ENCODE measurements around the gene NIT1. TPM values are rescaled to one million over a fixed set of nuclear protein-coding genes. Genes with fewer than 3 reads are reported as not detected.

NIT1 gene
- total and polyA plus RNA-seq, 10 of the 15 experiments (the other 5 are each of a cell fraction or from before 2014, with no cell fraction given): 19.2 to 54.4 (median 28.3) TPM

DNA sequence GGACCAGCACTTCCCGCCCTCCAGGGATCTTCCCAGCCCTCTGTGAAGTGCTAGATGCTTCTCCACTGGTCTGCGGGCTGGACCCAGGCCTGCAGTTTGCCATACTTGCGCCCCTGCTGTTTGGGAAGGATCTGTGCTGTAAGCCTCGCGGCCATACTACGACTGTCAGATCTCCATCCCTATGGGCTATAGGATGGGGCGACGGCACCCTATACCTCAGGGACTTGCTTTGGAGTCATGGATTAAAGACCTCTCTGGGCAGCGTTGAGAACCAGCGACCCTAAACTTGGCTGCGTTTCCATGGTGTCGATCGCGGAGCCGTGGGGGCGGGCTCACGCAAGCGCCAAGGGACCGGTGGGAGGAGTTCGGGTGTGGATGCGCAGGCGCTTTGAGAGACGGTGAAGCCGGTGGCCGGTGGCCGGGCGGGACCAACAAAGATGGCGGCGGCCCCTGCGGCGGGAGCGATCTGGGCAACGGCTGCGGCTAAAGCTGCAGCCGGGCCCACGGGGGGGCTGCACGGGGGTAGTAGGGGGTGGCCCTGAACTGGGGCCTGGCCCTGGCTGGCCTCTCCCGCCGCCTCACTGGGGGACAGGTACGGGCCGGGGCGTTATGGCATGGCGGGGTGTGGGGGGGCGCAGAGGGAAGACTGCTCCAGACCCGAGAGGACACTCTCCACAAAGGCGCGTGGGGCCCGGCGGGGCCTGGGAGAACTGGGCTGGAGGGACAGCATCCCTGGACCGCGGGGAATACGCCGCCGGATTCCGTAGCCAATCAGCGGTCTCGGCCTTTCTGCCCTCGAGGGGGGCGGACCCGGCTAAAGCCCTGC lies 41.4 kb downstream of the NIT1 start, which contains the start of gene USP21 (continued):
- TF ChIP-seq, protein P1, sequence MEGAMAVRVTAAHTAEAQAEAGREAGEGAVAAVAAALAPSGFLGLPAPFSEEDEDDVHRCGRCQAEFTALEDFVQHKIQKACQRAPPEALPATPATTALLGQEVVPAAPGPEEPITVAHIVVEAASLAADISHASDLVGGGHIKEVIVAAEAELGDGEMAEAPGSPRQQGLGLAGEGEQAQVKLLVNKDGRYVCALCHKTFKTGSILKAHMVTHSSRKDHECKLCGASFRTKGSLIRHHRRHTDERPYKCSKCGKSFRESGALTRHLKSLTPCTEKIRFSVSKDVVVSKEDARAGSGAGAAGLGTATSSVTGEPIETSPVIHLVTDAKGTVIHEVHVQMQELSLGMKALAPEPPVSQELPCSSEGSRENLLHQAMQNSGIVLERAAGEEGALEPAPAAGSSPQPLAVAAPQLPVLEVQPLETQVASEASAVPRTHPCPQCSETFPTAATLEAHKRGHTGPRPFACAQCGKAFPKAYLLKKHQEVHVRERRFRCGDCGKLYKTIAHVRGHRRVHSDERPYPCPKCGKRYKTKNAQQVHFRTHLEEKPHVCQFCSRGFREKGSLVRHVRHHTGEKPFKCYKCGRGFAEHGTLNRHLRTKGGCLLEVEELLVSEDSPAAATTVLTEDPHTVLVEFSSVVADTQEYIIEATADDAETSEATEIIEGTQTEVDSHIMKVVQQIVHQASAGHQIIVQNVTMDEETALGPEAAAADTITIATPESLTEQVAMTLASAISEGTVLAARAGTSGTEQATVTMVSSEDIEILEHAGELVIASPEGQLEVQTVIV (IDR thresholded peaks at IDR 0.05; ENCODE audit: borderline replicate concordance, partially characterized antibody): no peak
- TF ChIP-seq HDAC2 (IDR thresholded peaks at IDR 0.05) (no peak), HCFC1 (IDR thresholded peaks at IDR 0.05; ENCODE audit: low read length) (peak; percentile 82), CHD1 (IDR thresholded peaks at IDR 0.05; ENCODE audit: low read depth, low read length) (no peak), YY1 (IDR thresholded peaks at IDR 0.05; ENCODE audit: low read depth, low read length) (peak; percentile 99), SUPT20H (IDR thresholded peaks at IDR 0.05; ENCODE audit: borderline replicate concordance, control insufficient read depth, low read depth, low read length) (no peak), SREBF2 (IDR thresholded peaks at IDR 0.05; ENCODE audit: low read length) (no peak), PML (IDR thresholded peaks at IDR 0.05; ENCODE audit: low read length) (no peak; the same call in 1 of the 2 replicates), NFYB (IDR thresholded peaks at IDR 0.05; ENCODE audit: insufficient read depth, low read depth, low read length) (peak; percentile 85), NFYA (IDR thresholded peaks at IDR 0.05; ENCODE audit: borderline replicate concordance, low read depth, low read length) (no peak), FOXK2 (IDR thresholded peaks at IDR 0.05) (no peak), TCF3 (IDR thresholded peaks at IDR 0.05; ENCODE audit: borderline replicate concordance, insufficient read depth, low read depth, low read length) (no peak), STAT1 (conservative IDR thresholded peaks at IDR 0.05) (no peak), RAD51 (IDR thresholded peaks at IDR 0.05) (no peak), IKZF1 (conservative IDR thresholded peaks at IDR 0.05) (peak; percentile 99)
- TF ChIP-seq, protein P2, sequence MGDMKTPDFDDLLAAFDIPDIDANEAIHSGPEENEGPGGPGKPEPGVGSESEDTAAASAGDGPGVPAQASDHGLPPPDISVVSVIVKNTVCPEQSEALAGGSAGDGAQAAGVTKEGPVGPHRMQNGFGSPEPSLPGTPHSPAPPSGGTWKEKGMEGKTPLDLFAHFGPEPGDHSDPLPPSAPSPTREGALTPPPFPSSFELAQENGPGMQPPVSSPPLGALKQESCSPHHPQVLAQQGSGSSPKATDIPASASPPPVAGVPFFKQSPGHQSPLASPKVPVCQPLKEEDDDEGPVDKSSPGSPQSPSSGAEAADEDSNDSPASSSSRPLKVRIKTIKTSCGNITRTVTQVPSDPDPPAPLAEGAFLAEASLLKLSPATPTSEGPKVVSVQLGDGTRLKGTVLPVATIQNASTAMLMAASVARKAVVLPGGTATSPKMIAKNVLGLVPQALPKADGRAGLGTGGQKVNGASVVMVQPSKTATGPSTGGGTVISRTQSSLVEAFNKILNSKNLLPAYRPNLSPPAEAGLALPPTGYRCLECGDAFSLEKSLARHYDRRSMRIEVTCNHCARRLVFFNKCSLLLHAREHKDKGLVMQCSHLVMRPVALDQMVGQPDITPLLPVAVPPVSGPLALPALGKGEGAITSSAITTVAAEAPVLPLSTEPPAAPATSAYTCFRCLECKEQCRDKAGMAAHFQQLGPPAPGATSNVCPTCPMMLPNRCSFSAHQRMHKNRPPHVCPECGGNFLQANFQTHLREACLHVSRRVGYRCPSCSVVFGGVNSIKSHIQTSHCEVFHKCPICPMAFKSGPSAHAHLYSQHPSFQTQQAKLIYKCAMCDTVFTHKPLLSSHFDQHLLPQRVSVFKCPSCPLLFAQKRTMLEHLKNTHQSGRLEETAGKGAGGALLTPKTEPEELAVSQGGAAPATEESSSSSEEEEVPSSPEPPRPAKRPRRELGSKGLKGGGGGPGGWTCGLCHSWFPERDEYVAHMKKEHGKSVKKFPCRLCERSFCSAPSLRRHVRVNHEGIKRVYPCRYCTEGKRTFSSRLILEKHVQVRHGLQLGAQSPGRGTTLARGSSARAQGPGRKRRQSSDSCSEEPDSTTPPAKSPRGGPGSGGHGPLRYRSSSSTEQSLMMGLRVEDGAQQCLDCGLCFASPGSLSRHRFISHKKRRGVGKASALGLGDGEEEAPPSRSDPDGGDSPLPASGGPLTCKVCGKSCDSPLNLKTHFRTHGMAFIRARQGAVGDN (IDR thresholded peaks at IDR 0.05): 0 out of 2 replicates have a peak, but pooled peaks have one; percentile 44
- TF ChIP-seq, protein P3, sequence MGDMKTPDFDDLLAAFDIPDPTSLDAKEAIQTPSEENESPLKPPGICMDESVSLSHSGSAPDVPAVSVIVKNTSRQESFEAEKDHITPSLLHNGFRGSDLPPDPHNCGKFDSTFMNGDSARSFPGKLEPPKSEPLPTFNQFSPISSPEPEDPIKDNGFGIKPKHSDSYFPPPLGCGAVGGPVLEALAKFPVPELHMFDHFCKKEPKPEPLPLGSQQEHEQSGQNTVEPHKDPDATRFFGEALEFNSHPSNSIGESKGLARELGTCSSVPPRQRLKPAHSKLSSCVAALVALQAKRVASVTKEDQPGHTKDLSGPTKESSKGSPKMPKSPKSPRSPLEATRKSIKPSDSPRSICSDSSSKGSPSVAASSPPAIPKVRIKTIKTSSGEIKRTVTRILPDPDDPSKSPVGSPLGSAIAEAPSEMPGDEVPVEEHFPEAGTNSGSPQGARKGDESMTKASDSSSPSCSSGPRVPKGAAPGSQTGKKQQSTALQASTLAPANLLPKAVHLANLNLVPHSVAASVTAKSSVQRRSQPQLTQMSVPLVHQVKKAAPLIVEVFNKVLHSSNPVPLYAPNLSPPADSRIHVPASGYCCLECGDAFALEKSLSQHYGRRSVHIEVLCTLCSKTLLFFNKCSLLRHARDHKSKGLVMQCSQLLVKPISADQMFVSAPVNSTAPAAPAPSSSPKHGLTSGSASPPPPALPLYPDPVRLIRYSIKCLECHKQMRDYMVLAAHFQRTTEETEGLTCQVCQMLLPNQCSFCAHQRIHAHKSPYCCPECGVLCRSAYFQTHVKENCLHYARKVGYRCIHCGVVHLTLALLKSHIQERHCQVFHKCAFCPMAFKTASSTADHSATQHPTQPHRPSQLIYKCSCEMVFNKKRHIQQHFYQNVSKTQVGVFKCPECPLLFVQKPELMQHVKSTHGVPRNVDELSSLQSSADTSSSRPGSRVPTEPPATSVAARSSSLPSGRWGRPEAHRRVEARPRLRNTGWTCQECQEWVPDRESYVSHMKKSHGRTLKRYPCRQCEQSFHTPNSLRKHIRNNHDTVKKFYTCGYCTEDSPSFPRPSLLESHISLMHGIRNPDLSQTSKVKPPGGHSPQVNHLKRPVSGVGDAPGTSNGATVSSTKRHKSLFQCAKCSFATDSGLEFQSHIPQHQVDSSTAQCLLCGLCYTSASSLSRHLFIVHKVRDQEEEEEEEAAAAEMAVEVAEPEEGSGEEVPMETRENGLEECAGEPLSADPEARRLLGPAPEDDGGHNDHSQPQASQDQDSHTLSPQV (IDR thresholded peaks at IDR 0.05): no peak
- TF ChIP-seq, protein P4, sequence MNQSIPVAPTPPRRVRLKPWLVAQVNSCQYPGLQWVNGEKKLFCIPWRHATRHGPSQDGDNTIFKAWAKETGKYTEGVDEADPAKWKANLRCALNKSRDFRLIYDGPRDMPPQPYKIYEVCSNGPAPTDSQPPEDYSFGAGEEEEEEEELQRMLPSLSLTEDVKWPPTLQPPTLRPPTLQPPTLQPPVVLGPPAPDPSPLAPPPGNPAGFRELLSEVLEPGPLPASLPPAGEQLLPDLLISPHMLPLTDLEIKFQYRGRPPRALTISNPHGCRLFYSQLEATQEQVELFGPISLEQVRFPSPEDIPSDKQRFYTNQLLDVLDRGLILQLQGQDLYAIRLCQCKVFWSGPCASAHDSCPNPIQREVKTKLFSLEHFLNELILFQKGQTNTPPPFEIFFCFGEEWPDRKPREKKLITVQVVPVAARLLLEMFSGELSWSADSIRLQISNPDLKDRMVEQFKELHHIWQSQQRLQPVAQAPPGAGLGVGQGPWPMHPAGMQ (IDR thresholded peaks at IDR 0.05; ENCODE audit: borderline replicate concordance): no peak

Measured in GM12878 (cell line).